Right lobe of liver (tissue), 4 donors: ENCODE measurements around the gene SGSM2.

Experiments
- POLR2A ChIP-seq: fragments of 450-650 bp; IDR thresholded peaks from one replicate; pipeline ENCODE4 v1.6.1; 2017; ENCODE audit warnings: antibody characterized with exemption, mild to moderate bottlenecking
- TF ChIP-seq, protein P1 (sequence below), 4 donors: fragments of 200-600 bp in 3 of 4; fragments of 450-650 bp in 1 of 4; IDR thresholded peaks; one replicate each; pipeline versions ENCODE4 v1.5.1 to v1.8.0; 2016 to 2022; ENCODE audit warnings: antibody characterized with exemption in 4 of 4, mild to moderate bottlenecking in 2 of 4
- donor health status: DM: no; HTN: no; CAD: no.
- donor health status: DM: no; HTN: no; CAD: no.
- donor health status: DM: no; HTN: yes; CAD: no.

DNA sequence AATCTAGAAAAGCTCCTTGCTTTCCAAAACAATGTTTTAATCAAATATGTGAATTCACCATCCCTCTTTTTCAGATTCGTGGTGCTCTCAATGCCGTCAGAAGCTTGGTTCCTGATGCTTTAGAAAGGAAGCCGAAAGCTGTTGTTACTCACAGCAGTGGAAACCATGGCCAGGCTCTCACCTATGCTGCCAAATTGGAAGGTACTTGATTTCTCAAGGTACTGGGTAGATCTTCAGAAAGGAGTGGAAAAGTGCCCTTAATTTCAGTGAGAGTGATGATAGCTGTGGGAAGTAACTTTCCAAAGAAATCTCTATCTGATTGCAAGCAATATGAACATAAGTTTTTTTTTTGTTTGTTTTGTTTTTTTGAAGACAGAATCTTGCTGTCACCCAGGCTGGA is 19.5 kb upstream of the SGSM2 start:
- TF ChIP-seq POLR2A = no peak
- TF ChIP-seq, protein P1, sequence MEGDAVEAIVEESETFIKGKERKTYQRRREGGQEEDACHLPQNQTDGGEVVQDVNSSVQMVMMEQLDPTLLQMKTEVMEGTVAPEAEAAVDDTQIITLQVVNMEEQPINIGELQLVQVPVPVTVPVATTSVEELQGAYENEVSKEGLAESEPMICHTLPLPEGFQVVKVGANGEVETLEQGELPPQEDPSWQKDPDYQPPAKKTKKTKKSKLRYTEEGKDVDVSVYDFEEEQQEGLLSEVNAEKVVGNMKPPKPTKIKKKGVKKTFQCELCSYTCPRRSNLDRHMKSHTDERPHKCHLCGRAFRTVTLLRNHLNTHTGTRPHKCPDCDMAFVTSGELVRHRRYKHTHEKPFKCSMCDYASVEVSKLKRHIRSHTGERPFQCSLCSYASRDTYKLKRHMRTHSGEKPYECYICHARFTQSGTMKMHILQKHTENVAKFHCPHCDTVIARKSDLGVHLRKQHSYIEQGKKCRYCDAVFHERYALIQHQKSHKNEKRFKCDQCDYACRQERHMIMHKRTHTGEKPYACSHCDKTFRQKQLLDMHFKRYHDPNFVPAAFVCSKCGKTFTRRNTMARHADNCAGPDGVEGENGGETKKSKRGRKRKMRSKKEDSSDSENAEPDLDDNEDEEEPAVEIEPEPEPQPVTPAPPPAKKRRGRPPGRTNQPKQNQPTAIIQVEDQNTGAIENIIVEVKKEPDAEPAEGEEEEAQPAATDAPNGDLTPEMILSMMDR (IDR thresholded peaks at IDR 0.05) = no peak
